Heart left ventricle (tissue), 16 donors: ENCODE results near the gene USP6NL. TPM values are rescaled to one million over a fixed set of nuclear protein-coding genes. Genes with fewer than 3 reads are reported as not detected.

Experiments
- ATAC-seq, 4 donors: fragments of 200-7000 bp; cut with Tn5 transposase; one replicate each; pipeline ENCODE4 v1.9.1; 2020 to 2022; ENCODE audit warnings: moderate library complexity in 4 of 4, mild to moderate bottlenecking in 3 of 4, moderate number of reproducible peaks in 1 of 4
- DNase-seq, 5 donors: peaks; one replicate each; pipeline ENCODE4 v3.0.0-alpha.2; 2020
- H3K27ac ChIP-seq, 12 donors: fragments of 200-600 bp; sonication (generic) in 4 of 12; one replicate each; pipeline versions ENCODE4 v1.5.0 to v1.8.0; 2016 to 2022; ENCODE audit warnings: mild to moderate bottlenecking in 2 of 12
- H3K27me3 ChIP-seq, 9 donors: fragments of 200-600 bp; sonication (generic) in 2 of 9; one replicate each; pipeline versions ENCODE4 v1.5.1 to v1.8.0; 2016 to 2022; ENCODE audit warnings: mild to moderate bottlenecking in 3 of 9
- H3K36me3 ChIP-seq, 9 donors: fragments of 200-600 bp; sonication (generic) in 2 of 9; one replicate each; pipeline versions ENCODE4 v1.5.0 to v1.8.0; 2018 to 2022; ENCODE audit warnings: mild to moderate bottlenecking in 2 of 9
- H3K4me1 ChIP-seq, 12 donors: fragments of 200-600 bp; sonication (generic) in 4 of 12; one replicate each; pipeline versions ENCODE4 v1.5.0 to v1.8.0; 2016 to 2022; ENCODE audit warnings: mild to moderate bottlenecking in 3 of 12
- H3K4me3 ChIP-seq, 12 donors: fragments of 200-600 bp; sonication (generic) in 4 of 12; one replicate each; pipeline versions ENCODE4 v1.5.0 to v1.8.0; 2017 to 2022; ENCODE audit warnings: mild to moderate bottlenecking in 9 of 12, moderate library complexity in 4 of 12
- H3K9me3 ChIP-seq, 12 donors: fragments of 200-600 bp; sonication (generic) in 4 of 12; one replicate each; pipeline versions ENCODE4 v1.5.0 to v1.8.0; 2016 to 2022; ENCODE audit warnings: mild to moderate bottlenecking in 1 of 12
- POLR2A ChIP-seq, 2 donors: fragments of 450-650 bp; IDR thresholded peaks; one replicate each; pipeline ENCODE4 v1.6.1; 2017; ENCODE audit warnings: antibody characterized with exemption in 2 of 2, mild to moderate bottlenecking in 2 of 2, moderate library complexity in 2 of 2
- WGBS, 4 donors: extraction: QIAGEN DNeasy Blood & Tissue Kit in 2 of 4; methylation state at CpG; one replicate each; pipeline versions ENCODE4 v1.1.5 to v1.1.7; 2013 to 2018; 5-methylcytosine and 5-hydroxymethylcytosine counted together
- intact Hi-C, 10 donors: fragments of 100-400 bp; cut with DNase I; formaldehyde crosslinking; loops; one replicate each; pipeline versions ENCODE4 v1.11.1 to v1.14.2; 2022
- polyA plus RNA-seq, 2 donors: library from polyadenylated mRNA; stranded (reverse); fragments of 200-250 nt; gene quantifications; one replicate each; pipeline ENCODE4 v1.2.3, GENCODE V29; 2013
- total RNA-seq, 9 donors: library from RNA; depleted of rRNA in 2 of 9; stranded (reverse); fragments of >200 nt in 2 of 9; fragmentation: NEBNext Ultra II Directional in 3 of 9; extraction: Animal tissue kit (Norgen Biotek cat#: 25700) in 3 of 9; gene quantifications; one replicate each; pipeline versions ENCODE4 v1.1.0 to v1.2.4, GENCODE V29; 2016 to 2023
- TF ChIP-seq, protein P1 (sequence below), 12 donors: fragments of 200-600 bp; sonication (generic) in 4 of 12; IDR thresholded peaks; one replicate each; pipeline versions ENCODE4 v1.5.0 to v1.8.0; 2018 to 2022; ENCODE audit warnings: antibody characterized with exemption in 12 of 12, mild to moderate bottlenecking in 5 of 12
- donor health status: ischemic (EF 13 %, LVEDD 7.1; RV severe dilation, severe dysfunction).
- donor health status: healthy with polysubstance abuse.
- donor health status: DM: no; HTN: yes; CAD: no.
- donor health status: DM: no; HTN: no; CAD: no.
- donor health status: ischemic (EF 25% LVEDD 6.9; RV normal size, moderate dysfunction).
- donor health status: ischemic (EF 25% LVEDD 5.7; RV mildly dilated, moderate dysfunction).
- donor health status: healthy.
- donor health status: DM: yes; HTN: yes; CAD: no.
- donor health status: ischemic (EF 35%, LVEDD 5.7; RV mildly dilated, moderate dysfunction).
- donor health status: nonischemic (EF 11% LVEDD 7.7; RV severe dilation, severe dysfunction).
- donor health status: DM: yes; HTN: yes; CAD: no.
- donor health status: PGD.
- donor health status: ischemic (EF 29% LVEDD 5.4; RV normal size, mild dysfunction).
- donor health status: nonischemic (EF 23%, LVEDD 6.1; RV moderate dilation, normal function).

The USP6NL gene
- total and polyA plus RNA-seq, 11 donors, result 1.3 to 12.2 (median 9.6) TPM

GRCh38 chr10:11416974-11417373 lies 194.5 kb downstream of the USP6NL start:
- 71 to 88% (median 80%) methylated on average over 2 of the region's 2 CpGs for WGBS, 4 donors

DNA sequence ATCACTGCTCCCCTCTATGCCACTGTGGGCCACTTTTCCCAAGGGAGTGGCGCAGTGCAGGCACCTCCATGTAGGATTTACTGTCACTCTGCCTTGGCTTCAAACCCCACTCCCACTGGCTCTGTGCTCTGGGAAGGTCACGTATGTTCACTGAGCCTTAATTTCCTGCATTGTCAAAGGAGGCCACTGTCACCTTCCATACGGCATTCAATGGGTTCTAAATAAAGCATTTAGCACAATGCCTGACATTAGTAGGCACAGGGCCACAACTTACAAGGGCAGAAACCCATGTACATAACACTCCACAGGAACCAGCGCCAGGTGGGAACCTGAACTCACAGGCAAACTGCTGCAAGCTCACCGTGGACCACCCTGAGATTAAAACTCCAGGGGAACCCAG lies 196.4 kb downstream of the USP6NL start:
- Histone ChIP-seq H3K4me3 (no peak overlapping the region), H3K27ac (no peak overlapping the region), H3K4me1 (peaks cover 0 to 6% (median 0%) of the 10 kb centered on the region in 12 donors), H3K36me3 (no peaks in the 10 kb centered on the region), H3K27me3 (no peaks in the 10 kb centered on the region), H3K9me3 (peaks cover 0 to 43% (median 14%) of the 10 kb centered on the region in 12 donors)
- ATAC-seq (peak; percentile 32 to 71 (median 64)), DNase-seq (no peak)
- no peak for TF ChIP-seq POLR2A (IDR thresholded peaks at IDR 0.05)
- TF ChIP-seq, protein P1, sequence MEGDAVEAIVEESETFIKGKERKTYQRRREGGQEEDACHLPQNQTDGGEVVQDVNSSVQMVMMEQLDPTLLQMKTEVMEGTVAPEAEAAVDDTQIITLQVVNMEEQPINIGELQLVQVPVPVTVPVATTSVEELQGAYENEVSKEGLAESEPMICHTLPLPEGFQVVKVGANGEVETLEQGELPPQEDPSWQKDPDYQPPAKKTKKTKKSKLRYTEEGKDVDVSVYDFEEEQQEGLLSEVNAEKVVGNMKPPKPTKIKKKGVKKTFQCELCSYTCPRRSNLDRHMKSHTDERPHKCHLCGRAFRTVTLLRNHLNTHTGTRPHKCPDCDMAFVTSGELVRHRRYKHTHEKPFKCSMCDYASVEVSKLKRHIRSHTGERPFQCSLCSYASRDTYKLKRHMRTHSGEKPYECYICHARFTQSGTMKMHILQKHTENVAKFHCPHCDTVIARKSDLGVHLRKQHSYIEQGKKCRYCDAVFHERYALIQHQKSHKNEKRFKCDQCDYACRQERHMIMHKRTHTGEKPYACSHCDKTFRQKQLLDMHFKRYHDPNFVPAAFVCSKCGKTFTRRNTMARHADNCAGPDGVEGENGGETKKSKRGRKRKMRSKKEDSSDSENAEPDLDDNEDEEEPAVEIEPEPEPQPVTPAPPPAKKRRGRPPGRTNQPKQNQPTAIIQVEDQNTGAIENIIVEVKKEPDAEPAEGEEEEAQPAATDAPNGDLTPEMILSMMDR (IDR thresholded peaks at IDR 0.05), result no peak
- 45 to 65% (median 56%) methylated on average over 5 of the region's 5 CpGs for WGBS, 4 donors
- intact Hi-C loops, result no loop called here

More at GRCh38 chr10:11416974-11417373, 194.5 kb downstream of the USP6NL start:
- Histone ChIP-seq H3K4me1 (peaks cover 0 to 6% (median 0%) of the 10 kb centered on the region in 12 donors), H3K27ac (no peak overlapping the region), H3K4me3 (no peak overlapping the region), H3K36me3 (no peaks in the 10 kb centered on the region), H3K27me3 (no peaks in the 10 kb centered on the region), H3K9me3 (peaks cover 0 to 49% (median 16%) of the 10 kb centered on the region in 12 donors)
- ATAC-seq (no peak), DNase-seq (no peak)
- no peak for TF ChIP-seq POLR2A (IDR thresholded peaks at IDR 0.05)
- TF ChIP-seq, protein P1 (IDR thresholded peaks at IDR 0.05), result no peak
- intact Hi-C loops, result no loop called here

DNA sequence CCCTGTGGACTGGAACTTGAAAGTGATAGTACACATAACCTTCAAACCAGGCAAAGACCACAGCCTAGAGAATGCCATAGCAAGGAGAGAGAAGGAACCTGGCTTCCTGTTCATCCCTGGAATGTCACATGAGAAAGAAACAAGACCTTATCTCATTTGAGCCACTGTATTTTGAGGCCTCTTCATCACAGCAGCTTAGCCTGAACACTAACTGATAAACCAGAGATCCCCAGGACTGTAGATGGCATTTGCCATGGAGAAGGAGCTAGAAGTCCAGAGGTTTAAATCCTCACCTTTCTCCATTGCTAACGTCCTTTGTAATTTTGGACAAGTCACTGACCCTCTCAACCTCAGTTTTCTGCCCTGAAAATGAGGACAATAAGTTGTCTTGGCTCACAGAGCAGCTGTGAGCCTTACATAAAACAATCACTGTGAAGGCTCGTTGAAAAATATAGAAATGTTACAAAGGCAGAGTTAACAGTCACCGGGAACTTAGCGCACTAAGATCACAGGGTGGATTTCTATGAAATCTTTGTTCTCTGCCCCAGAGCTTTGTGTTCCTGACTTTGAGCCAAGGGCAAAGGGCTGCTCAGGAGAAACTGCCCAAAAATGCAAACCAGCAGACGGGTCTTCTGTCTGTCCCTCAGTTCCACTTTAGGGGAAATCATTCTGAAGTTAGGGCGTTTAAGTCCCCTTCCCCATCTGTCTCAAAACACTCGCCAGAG lies 197.0 kb downstream of the USP6NL start:
- Histone ChIP-seq H3K27me3 (no peaks in the 10 kb centered on the region), H3K4me1 (peaks cover 0 to 6% (median 0%) of the 10 kb centered on the region in 12 donors), H3K9me3 (peaks cover 0 to 37% (median 11%) of the 10 kb centered on the region in 12 donors), H3K27ac (no peak overlapping the region), H3K4me3 (no peak overlapping the region), H3K36me3 (no peaks in the 10 kb centered on the region)
- DNase-seq, result no peak
- 73 to 86% (median 76%) methylated on average over 7 of the region's 7 CpGs for WGBS, 4 donors
- ATAC-seq, result no peak
- intact Hi-C loops, result no loop called here
- TF ChIP-seq, protein P1 (IDR thresholded peaks at IDR 0.05), result no peak
- no peak for TF ChIP-seq POLR2A (IDR thresholded peaks at IDR 0.05)

DNA sequence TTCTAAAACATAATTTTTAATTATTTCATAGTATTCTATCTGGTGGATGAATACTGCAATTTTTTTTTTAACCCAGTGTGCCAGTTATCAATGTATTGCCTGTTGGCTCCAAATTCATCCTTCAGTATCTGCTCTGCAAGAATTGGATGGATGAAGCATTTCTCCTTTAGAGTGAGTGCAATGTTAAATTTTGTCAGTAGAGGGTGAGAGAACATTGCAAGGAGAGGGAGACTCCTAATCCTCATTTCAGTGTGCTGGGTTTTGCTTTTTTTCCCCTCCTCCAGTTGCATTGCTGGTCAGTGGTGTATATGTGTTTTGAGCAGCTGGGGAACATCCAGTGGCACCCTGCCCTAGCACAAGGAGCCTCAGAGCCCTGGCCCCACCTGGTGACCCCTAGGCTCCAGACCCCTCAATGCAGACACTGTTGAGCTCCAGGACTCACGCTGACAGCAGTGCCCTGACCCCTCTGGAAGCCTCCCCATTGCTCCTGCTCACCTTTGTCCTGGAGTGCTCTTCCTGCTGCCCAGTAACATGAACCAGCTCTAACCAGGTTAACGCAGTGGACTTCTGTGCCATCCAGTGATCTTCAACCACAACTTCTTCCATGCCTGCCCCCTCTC lies 199.4 kb downstream of the USP6NL start:
- intact Hi-C loops, result no loop called here
- no peak for DNase-seq
- WGBS, 4 donors, result 85 to 97% (median 94%) methylated on average over 2 of the region's 2 CpGs
- Histone ChIP-seq H3K36me3 (no peaks in the 10 kb centered on the region), H3K27me3 (no peaks in the 10 kb centered on the region), H3K9me3 (peaks cover 0 to 27% (median 9%) of the 10 kb centered on the region in 12 donors), H3K27ac (no peak overlapping the region), H3K4me1 (peaks cover 0 to 6% (median 0%) of the 10 kb centered on the region in 12 donors), H3K4me3 (no peak overlapping the region)
- no peak for ATAC-seq
- TF ChIP-seq, protein P1 (IDR thresholded peaks at IDR 0.05), result no peak
- TF ChIP-seq POLR2A (IDR thresholded peaks at IDR 0.05), result no peak
